GM12878 (cell line): Measurements from ENCODE around the gene KRTAP10-1.

ENCODE experiments used
- EZH2 ChIP-seq: IDR thresholded peaks from 2 replicates; pipeline ENCODE4 v1.6.1; 2012; ENCODE audit warnings: low read depth, mild to moderate bottlenecking, control low read depth, inconsistent platforms, low read length, borderline replicate concordance; ENCODE audit not compliant: control insufficient read depth
- POLR2A ChIP-seq: IDR thresholded peaks from 2 replicates; pipeline ENCODE4 v1.6.1; 2011; ENCODE audit warnings: low read depth, mild to moderate bottlenecking, low read length

DNA sequence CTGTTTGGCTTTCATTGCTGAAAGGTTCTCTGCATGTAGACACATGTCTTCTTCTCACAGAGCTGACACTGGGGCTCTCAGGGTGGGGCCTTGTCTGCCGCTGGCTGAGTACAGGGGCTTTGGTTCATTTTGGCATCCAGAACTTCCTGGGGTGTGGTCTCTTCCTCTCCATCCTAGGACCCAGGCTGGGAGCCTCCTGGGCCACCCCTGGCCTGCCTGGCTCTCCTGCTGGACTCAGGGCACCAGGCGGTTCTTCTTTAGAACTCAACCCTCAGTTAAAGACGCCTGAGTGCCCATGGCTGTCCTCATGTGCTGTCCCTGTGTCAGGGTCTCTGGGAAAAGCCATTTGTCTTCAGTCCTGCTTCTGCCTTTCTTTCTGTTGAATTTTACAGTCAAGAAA lies 45.9 kb upstream of the KRTAP10-1 start:
- TF ChIP-seq EZH2 (no peak), POLR2A (no peak)
